ENCODE data around the gene HECTD2. TPM values are rescaled to one million over a fixed set of nuclear protein-coding genes. Genes with fewer than 3 reads are reported as not detected.

The HECTD2 gene
- polyA plus RNA-seq, 1 donor = 14.5 TPM

Other genes with a start within 250 kb of the HECTD2 start
- gene PCGF5, start 189.7 kb upstream of the HECTD2 start, polyA plus RNA-seq = 57.9 TPM
- gene PPP1R3C, start 222.7 kb downstream of the HECTD2 start, polyA plus RNA-seq = 39.6 TPM

Measured in large intestine (tissue), 1 donor.